Type B pancreatic cell (in vitro differentiated cells): ENCODE results near the gene XYLT2. TPM values are rescaled to one million over a fixed set of nuclear protein-coding genes. Genes with fewer than 3 reads are reported as not detected.

Experiments used
- DNase-seq: peaks from one replicate; pipeline ENCODE4 v3.0.0; 2021; ENCODE audit warnings: mixed read lengths; ENCODE audit not compliant: unreplicated experiment; ENCODE audit errors: extremely low spot score
- H3K27ac Mint-ChIP-seq: 2 replicates; pipeline ENCODE4 v1.8.0; 2021; ENCODE audit warnings: mild to moderate bottlenecking, mixed read lengths
- H3K27me3 Mint-ChIP-seq: 2 replicates; pipeline ENCODE4 v1.8.0; 2021; ENCODE audit warnings: mixed read lengths
- H3K36me3 Mint-ChIP-seq: 2 replicates; pipeline ENCODE4 v1.8.0; 2021; ENCODE audit warnings: mixed read lengths
- H3K4me1 Mint-ChIP-seq: one replicate; pipeline ENCODE4 v1.8.0; 2021; ENCODE audit warnings: mixed read lengths; ENCODE audit not compliant: unreplicated experiment
- H3K4me3 Mint-ChIP-seq: 2 replicates; pipeline ENCODE4 v1.8.0; 2021; ENCODE audit warnings: mild to moderate bottlenecking, mixed read lengths
- H3K9me3 Mint-ChIP-seq: 2 replicates; pipeline ENCODE4 v1.8.0; 2021; ENCODE audit warnings: mixed read lengths
- CTCF ChIP-seq: fragments of 200-600 bp; sonication (generic); conservative IDR thresholded peaks from 2 replicates; pipeline ENCODE4 v1.5.0; 2021; ENCODE audit warnings: antibody characterized with exemption, mild to moderate bottlenecking
- total RNA-seq: library from RNA; stranded (reverse); gene quantifications from 2 replicates; pipeline ENCODE4 v1.2.1, GENCODE V29; 2021; ENCODE audit warnings: low replicate concordance

The XYLT2 gene
- total RNA-seq, 1 donor from 2014 or later, result 38.8 TPM

GRCh38 chr17:50339381-50339780, 6.5 kb upstream of the XYLT2 start:
- no peak overlapping the region for H3K4me3 Mint-ChIP-seq
- no peak for TF ChIP-seq CTCF

GRCh38 chr17:50344731-50345365, 1.1 kb upstream of the XYLT2 start:
- DNase-seq, result no peak
- TF ChIP-seq CTCF, result no peak
- Mint-ChIP-seq H3K9me3 (no peaks in the 10 kb centered on the region), H3K4me1 (peaks cover 12% of the 10 kb centered on the region), H3K36me3 (no peaks in the 10 kb centered on the region), H3K4me3 (peak overlapping the region; percentile 85), H3K27me3 (peaks cover 3% of the 10 kb centered on the region), H3K27ac (peak overlapping the region; percentile 55)

More at GRCh38 chr17:50339381-50339780, 6.5 kb upstream of the XYLT2 start:
- no peak for DNase-seq
- no peaks in the 10 kb centered on the region for H3K4me1 Mint-ChIP-seq
- no peak overlapping the region for H3K27ac Mint-ChIP-seq
- peaks cover 5% of the 10 kb centered on the region for H3K9me3 Mint-ChIP-seq
- no peaks in the 10 kb centered on the region for H3K27me3 Mint-ChIP-seq
- H3K36me3 Mint-ChIP-seq, result no peaks in the 10 kb centered on the region

- no peak for TF ChIP-seq CTCF
- Mint-ChIP-seq H3K27ac (no peak overlapping the region), H3K4me1 (peaks cover 16% of the 10 kb centered on the region), H3K4me3 (peak overlapping the region; percentile 95), H3K27me3 (peaks cover 3% of the 10 kb centered on the region), H3K9me3 (no peaks in the 10 kb centered on the region), H3K36me3 (peaks cover under 1% of the 10 kb centered on the region)
- DNase-seq, result no peak
Observed at GRCh38 chr17:50346313-50347116, 589 bp downstream of the XYLT2 start.

DNA sequence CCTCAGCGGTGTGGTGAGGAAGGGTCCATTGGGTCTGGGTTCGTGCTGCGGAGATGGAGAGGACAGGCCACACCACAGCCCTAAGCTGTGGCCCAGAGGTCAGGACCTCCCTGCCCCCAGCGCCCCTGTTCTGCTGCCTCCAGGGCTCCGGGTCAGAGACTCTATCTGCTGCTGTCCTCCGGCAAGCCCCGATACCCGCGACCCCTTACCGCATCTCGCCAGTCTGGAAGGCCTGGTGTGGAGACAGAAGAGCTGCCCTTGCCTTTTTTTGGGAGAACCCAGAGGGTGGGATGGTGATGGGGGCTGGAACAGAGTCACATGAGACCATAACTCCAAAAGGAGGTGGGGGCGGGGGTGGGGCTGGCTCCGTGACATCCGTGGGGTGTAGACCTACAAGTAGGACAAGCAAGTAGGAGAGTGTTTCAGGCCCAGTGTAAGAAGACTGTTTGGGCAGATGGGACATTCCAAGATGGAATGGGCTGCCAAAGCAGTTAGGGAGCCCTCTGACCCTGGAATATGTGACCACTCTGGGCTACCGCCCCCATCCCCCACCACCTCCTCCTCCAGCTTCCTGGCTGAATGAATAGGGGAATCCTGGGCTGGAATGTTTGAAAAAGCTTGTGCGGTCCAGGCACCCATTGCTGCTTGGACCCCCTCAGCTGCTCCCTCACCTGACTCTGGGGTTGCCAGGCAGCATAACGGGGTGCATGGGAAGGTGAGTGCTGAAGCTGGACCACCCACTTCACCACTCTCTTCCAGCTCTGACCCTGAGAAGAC, 1.4 kb downstream of the XYLT2 start:
- peak overlapping the region; percentile 95 for H3K4me3 Mint-ChIP-seq
- peaks cover 3% of the 10 kb centered on the region for H3K27me3 Mint-ChIP-seq
- peaks cover 5% of the 10 kb centered on the region for H3K36me3 Mint-ChIP-seq
- H3K4me1 Mint-ChIP-seq, result peaks cover 16% of the 10 kb centered on the region
- no peak for TF ChIP-seq CTCF
- DNase-seq, result no peak
- no peaks in the 10 kb centered on the region for H3K9me3 Mint-ChIP-seq
- H3K27ac Mint-ChIP-seq, result peak overlapping the region; percentile 62

- peaks cover 5% of the 10 kb centered on the region for H3K36me3 Mint-ChIP-seq
- no peaks in the 10 kb centered on the region for H3K9me3 Mint-ChIP-seq
- peak overlapping the region; percentile 62 for H3K27ac Mint-ChIP-seq
- H3K4me1 Mint-ChIP-seq, result peaks cover 16% of the 10 kb centered on the region
- peaks cover 3% of the 10 kb centered on the region for H3K27me3 Mint-ChIP-seq
- DNase-seq, result no peak
- TF ChIP-seq CTCF, result no peak
- peak overlapping the region; percentile 95 for H3K4me3 Mint-ChIP-seq
Observed at GRCh38 chr17:50347894-50348291, 2.0 kb downstream of the XYLT2 start.
